ENCODE results near the gene SOX12. TPM values are rescaled to one million over a fixed set of nuclear protein-coding genes. Genes with fewer than 3 reads are reported as not detected.

SOX12 gene
- total RNA-seq, 2 experiments from 2014 or later, result 7.9 to 8.1 TPM

GRCh38 chr20:370977-371754 is 45.8 kb downstream of the SOX12 start:
- POLR2A ChIA-PET, result no interaction called here

GRCh38 chr20:371755-372542 is 46.6 kb downstream of the SOX12 start:
- ChIA-PET CTCF (interaction anchor here (0.6 to 1.7 kb wide), 3 partner anchors 9 to 1283 kb away, joined by 3 to 4 read pairs (median 4); no protein-coding TSS in a partner anchor), POLR2A (interaction anchor here (0.9 kb wide), 1 partner anchor 9 kb away, joined by 3 read pairs; the partner anchor contains the start of gene TRIB3)

More at GRCh38 chr20:370977-371754, 45.8 kb downstream of the SOX12 start:
- CTCF ChIA-PET, result interaction anchor here (1.4 to 1.7 kb wide), 2 partner anchors 9 to 17 kb away, joined by 4 read pairs; no protein-coding TSS in a partner anchor

GRCh38 chr20:372543-373082 is 47.3 kb downstream of the SOX12 start:
- POLR2A ChIA-PET, result interaction anchor here (0.9 kb wide), 1 partner anchor 8 kb away, joined by 3 read pairs; the partner anchor contains the start of gene TRIB3

GRCh38 chr20:373171-373890 is 48.0 kb downstream of the SOX12 start:
- ChIA-PET POLR2A (no interaction called here), CTCF (interaction anchor here (1.3 kb wide), 1 partner anchor 9 kb away, joined by 3 read pairs; no protein-coding TSS in a partner anchor)

More at GRCh38 chr20:372543-373082, 47.3 kb downstream of the SOX12 start:
- CTCF ChIA-PET, result interaction anchor here (0.6 to 1.7 kb wide), 3 partner anchors 10 to 1282 kb away, joined by 3 to 4 read pairs (median 3); no protein-coding TSS in a partner anchor

DNA sequence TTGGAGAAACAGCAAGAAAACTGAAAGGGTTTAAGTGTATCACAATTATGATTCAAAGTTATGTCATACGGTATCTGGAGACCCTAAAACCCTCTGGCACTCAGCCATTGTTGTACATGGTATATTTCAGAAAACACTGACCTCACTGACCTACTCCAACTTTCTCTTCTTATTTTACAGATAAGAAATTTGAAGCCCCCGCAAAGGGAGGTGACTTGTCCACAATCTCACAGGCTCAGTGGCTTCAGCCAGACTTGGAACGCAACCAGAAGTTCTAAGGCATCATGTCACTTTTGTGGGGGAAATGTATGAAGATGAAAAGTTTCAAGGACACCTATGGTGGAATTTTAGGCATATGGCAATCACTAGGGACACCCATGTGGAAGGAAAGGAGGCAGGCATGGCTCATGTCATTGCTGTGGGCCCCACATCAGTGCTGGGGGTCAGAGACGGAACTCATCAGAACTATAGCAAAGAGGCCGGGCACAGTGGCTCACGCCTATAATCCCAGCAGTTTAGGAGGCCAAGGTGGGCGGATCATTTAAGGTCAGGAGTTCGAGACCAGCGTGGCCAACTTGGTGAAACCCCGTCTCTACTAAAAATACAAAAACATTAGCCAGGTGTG is 50.0 kb downstream of the SOX12 start:
- ChIA-PET CTCF (no interaction called here), POLR2A (no interaction called here)

DNA sequence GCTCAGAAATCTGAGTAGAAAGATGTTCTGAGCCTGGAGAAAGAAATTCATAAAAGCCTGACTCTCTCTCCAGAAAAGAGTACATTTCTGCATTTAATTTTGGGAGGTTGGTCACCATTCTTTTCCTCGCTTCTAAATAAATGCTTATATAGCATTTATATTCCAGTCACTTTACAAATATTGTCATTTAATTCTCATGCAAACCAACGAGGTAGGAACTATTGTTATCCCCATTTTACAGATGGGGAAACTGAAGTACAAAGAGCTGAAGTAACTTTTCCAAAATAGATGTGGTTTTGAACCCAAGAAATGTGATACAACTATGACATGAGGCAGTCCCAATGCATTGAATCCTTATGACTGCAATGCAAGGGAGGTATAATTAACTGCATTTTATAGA is 50.7 kb downstream of the SOX12 start:
- POLR2A ChIA-PET, result no interaction called here

GRCh38 chr20:376750-377149 is 51.4 kb downstream of the SOX12 start:
- CTCF ChIA-PET, result no interaction called here
- POLR2A ChIA-PET, result interaction anchor here (0.7 kb wide), 1 partner anchor 101 kb away, joined by 3 read pairs; no protein-coding TSS in a partner anchor

More for the DNA sequence above, 50.7 kb downstream of the SOX12 start:
- CTCF ChIA-PET, result no interaction called here

- CTCF ChIA-PET, result interaction anchor here (0.7 kb wide), 1 partner anchor 57 kb away, joined by 4 read pairs; no protein-coding TSS in a partner anchor
- POLR2A ChIA-PET, result interaction anchor here (0.7 kb wide), 1 partner anchor 101 kb away, joined by 3 read pairs; no protein-coding TSS in a partner anchor
These were observed 52.2 kb downstream of the SOX12 start for GRCh38 chr20:377578-377977.

DNA sequence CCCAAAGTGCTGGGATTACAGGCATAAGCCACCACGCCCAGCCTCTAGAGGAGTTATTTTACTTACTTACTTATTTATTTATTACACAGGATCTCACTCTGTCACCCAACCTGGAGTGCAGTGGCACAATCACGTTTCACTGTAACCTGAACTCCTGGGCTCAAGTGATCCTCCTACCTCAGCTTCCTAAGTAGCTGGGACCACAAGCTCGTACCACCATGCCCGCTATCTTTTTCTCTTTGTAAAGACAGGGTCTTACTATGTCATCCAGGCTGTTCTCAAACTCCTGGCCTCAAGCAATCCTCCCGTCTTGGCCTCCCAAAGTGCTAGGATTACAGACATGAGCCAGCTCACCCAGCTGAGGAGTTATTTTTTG is 53.6 kb downstream of the SOX12 start:
- CTCF ChIA-PET, result interaction anchor here (0.7 to 1.2 kb wide), 2 partner anchors 13 to 54 kb away, joined by 3 to 5 read pairs; no protein-coding TSS in a partner anchor
- POLR2A ChIA-PET, result interaction anchor here (0.7 kb wide), 1 partner anchor 15 kb away, joined by 4 read pairs; no protein-coding TSS in a partner anchor

Other genes starting within 250 kb of the SOX12 start
- not detected for gene DEFB125, start 237.9 kb upstream of the SOX12 start, total RNA-seq
- gene DEFB126, start 183.0 kb upstream of the SOX12 start, total RNA-seq, result not detected
- gene DEFB127, start 168.1 kb upstream of the SOX12 start, total RNA-seq, result not detected
- not detected for gene DEFB128, start 135.8 kb upstream of the SOX12 start, total RNA-seq
- gene DEFB129, start 98.3 kb upstream of the SOX12 start, total RNA-seq, result not detected
- not detected for gene DEFB132, start 67.8 kb upstream of the SOX12 start, total RNA-seq
- 1 to 10 TPM; 4.9 to 5.6 TPM for gene C20orf96, start 34.8 kb upstream of the SOX12 start, total RNA-seq
- gene ZCCHC3, start 28.0 kb upstream of the SOX12 start, total RNA-seq, result 10 to 100 TPM; 21.0 to 21.3 TPM
- 10 to 100 TPM; 10.6 to 11.6 TPM for gene NRSN2, start 21.6 kb downstream of the SOX12 start, total RNA-seq
- gene TRIB3, start 55.2 kb downstream of the SOX12 start, total RNA-seq, result 10 to 100 TPM; 35.9 to 36.7 TPM
- 10 to 100 TPM; 90.9 to 94.0 TPM for gene RBCK1, start 82.7 kb downstream of the SOX12 start, total RNA-seq
- gene TBC1D20, start 137.0 kb downstream of the SOX12 start, total RNA-seq, result 10 to 100 TPM; 25.0 to 25.1 TPM
- gene CSNK2A1, start 218.2 kb downstream of the SOX12 start, total RNA-seq, result 100 to 1,000 TPM; 173 to 179 TPM